A673 (cell line): ENCODE data around the gene HDGF. TPM values are rescaled to one million over a fixed set of nuclear protein-coding genes. Genes with fewer than 3 reads are reported as not detected.

Source experiments
- BruUV-seq: library from RNA; stranded (reverse); fragments of 400-500 nt; replicated peaks from 2 replicates; lab custom pipeline; 2021; lab: Mats Ljungman, UMichigan
- CTCF ChIA-PET: fragments of 300-600 bp; sonication (Branson Sonifier 250); formaldehyde crosslinking; loops from one replicate; lab custom pipeline; 2022; ENCODE audit warnings: antibody characterized with exemption; lab: Charles Lee
- POLR2A ChIA-PET: fragments of 300-600 bp; sonication (Branson Sonifier 250); formaldehyde crosslinking; loops from one replicate; lab custom pipeline; 2022; ENCODE audit warnings: antibody characterized with exemption; ENCODE audit not compliant: low non-redundant PET; lab: Charles Lee
- DNase-seq: peaks from one replicate; pipeline ENCODE4 v3.0.0-alpha.2; 2015; ENCODE audit warnings: low spot score
- H3K27ac ChIP-seq: fragments of 200-600 bp; sonication (generic); 2 replicates; pipeline ENCODE4 v1.5.1; 2016; ENCODE audit warnings: mixed run types, low read depth, mild to moderate bottlenecking, mixed read lengths, antibody characterized with exemption, low read length; ENCODE audit not compliant: poor library complexity, severe bottlenecking
- H3K27me3 ChIP-seq: fragments of 200-600 bp; sonication (generic); replicated peaks from 2 replicates; pipeline ENCODE4 v1.6.1; 2017; ENCODE audit warnings: mixed run types, low read depth, mild to moderate bottlenecking, mixed read lengths, antibody characterized with exemption, low read length; ENCODE audit not compliant: insufficient read depth, poor library complexity
- H3K36me3 ChIP-seq: fragments of 200-600 bp; sonication (generic); 2 replicates; pipeline ENCODE4 v1.6.1; 2016; ENCODE audit warnings: mixed run types, mild to moderate bottlenecking, mixed read lengths, antibody characterized with exemption, low read length; ENCODE audit not compliant: insufficient read depth, poor library complexity, severe bottlenecking
- H3K4me1 ChIP-seq: fragments of 200-600 bp; sonication (generic); 2 replicates; pipeline ENCODE4 v1.6.1; 2017; ENCODE audit warnings: mixed run types, mild to moderate bottlenecking, mixed read lengths, antibody characterized with exemption, low read length; ENCODE audit not compliant: insufficient read depth, poor library complexity, severe bottlenecking
- H3K4me3 ChIP-seq: fragments of 200-600 bp; sonication (generic); 2 replicates; pipeline ENCODE4 v1.5.1; 2016; ENCODE audit warnings: low read depth, mixed run types, mild to moderate bottlenecking, mixed read lengths, low read length; ENCODE audit not compliant: poor library complexity, severe bottlenecking
- H3K9me3 ChIP-seq: fragments of 200-600 bp; sonication (generic); 2 replicates; pipeline ENCODE4 v1.6.1; 2016; ENCODE audit warnings: mixed run types, low read depth, mild to moderate bottlenecking, mixed read lengths, antibody characterized with exemption, low read length; ENCODE audit not compliant: poor library complexity, severe bottlenecking
- EZH2 ChIP-seq: fragments of 200-600 bp; sonication (generic); IDR thresholded peaks from 2 replicates; pipeline ENCODE4 v1.6.1; 2017; ENCODE audit warnings: borderline replicate concordance, low read depth, mild to moderate bottlenecking, mixed read lengths, antibody characterized with exemption, low read length; ENCODE audit not compliant: poor library complexity, severe bottlenecking
- intact Hi-C: fragments of 100-400 bp; cut with micrococcal nuclease; formaldehyde crosslinking; loops from one replicate; pipeline ENCODE4 v1.10.0; 2022; ENCODE audit not compliant: unreplicated experiment
- total RNA-seq: library from RNA; stranded (reverse); gene quantifications from 2 replicates; pipeline ENCODE4 v1.2.3, GENCODE V29; 2021
- TF ChIP-seq, protein P1 (sequence below): fragments of 300-800, 200-600 bp; sonication (generic); conservative IDR thresholded peaks from 2 replicates; pipeline ENCODE4 v1.5.1; 2017; ENCODE audit warnings: low read depth, mild to moderate bottlenecking, antibody characterized with exemption, low read length, moderate library complexity, mixed read lengths

HDGF gene
- total RNA-seq, 1 experiment from 2014 or later: 536 TPM

DNA sequence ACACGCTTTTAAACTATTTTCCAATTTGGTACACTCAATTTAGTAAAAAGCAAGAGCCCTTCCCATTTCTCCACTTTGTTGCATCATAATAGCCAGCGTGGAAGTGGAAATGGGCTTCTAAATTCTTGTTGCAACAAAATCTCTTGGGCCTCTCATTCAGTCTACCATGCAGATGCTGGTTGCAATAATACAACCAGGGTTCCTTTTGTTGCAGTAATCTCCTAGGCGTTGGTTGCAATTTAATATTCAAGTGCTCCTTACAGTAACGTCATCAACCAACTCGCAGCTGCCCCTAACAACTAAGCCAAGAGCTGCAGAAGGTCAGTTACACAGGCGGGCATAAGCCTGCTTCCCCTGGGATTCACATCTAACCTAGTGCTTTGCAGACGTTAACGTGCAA, 2.7 kb upstream of the HDGF start:
- ChIA-PET POLR2A (no interaction called here), CTCF (no interaction called here)
- DNase-seq: no peak
- Histone ChIP-seq H3K36me3 (no peaks in the 10 kb centered on the region), H3K4me3 (no peak overlapping the region), H3K27ac (no peak overlapping the region), H3K9me3 (no peaks in the 10 kb centered on the region), H3K4me1 (peaks cover 9% of the 10 kb centered on the region), H3K27me3 (no peaks in the 10 kb centered on the region)
- TF ChIP-seq, protein P1, sequence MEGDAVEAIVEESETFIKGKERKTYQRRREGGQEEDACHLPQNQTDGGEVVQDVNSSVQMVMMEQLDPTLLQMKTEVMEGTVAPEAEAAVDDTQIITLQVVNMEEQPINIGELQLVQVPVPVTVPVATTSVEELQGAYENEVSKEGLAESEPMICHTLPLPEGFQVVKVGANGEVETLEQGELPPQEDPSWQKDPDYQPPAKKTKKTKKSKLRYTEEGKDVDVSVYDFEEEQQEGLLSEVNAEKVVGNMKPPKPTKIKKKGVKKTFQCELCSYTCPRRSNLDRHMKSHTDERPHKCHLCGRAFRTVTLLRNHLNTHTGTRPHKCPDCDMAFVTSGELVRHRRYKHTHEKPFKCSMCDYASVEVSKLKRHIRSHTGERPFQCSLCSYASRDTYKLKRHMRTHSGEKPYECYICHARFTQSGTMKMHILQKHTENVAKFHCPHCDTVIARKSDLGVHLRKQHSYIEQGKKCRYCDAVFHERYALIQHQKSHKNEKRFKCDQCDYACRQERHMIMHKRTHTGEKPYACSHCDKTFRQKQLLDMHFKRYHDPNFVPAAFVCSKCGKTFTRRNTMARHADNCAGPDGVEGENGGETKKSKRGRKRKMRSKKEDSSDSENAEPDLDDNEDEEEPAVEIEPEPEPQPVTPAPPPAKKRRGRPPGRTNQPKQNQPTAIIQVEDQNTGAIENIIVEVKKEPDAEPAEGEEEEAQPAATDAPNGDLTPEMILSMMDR: no peak
- no peak for TF ChIP-seq EZH2
- BruUV-seq: TSS peak; percentile 8
- intact Hi-C loops: no loop called here

DNA sequence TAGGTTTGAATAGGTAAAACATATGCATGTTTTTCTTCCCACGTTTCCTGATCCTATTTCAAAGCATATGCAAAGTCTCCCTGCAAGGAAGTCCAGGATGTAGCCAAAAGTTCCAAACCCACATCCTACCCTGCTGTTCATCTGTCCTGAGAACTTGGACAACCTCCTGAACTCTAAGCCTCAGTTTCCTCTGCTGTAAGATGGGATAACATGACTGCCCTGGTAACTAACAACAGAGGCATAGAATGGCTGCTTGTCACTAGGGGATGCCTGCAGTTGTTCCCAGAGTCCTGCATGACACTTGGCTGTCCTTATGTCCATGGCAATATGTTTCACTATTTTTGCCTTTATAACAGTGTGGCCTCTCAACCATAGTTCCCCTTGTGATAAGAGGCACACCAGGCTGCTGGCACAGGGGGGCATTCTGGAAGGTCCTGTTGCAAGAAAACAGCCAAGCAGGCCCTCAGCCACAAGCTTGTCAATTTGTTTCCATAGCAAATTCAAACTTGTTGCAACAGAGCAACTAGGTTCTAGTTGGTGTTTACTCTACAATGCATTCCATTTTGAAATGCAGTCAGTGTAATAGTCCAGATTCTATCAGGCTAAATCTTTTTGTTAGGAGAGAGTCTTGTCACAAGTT, 1.5 kb upstream of the HDGF start:
- Histone ChIP-seq H3K27ac (peak overlapping the region; percentile 98), H3K36me3 (no peaks in the 10 kb centered on the region), H3K4me3 (peak overlapping the region; percentile 92), H3K4me1 (peaks cover 21% of the 10 kb centered on the region), H3K9me3 (no peaks in the 10 kb centered on the region), H3K27me3 (no peaks in the 10 kb centered on the region)
- DNase-seq: no peak
- intact Hi-C loops: no loop called here
- POLR2A ChIA-PET: interaction anchor here (0.8 kb wide), 1 partner anchor 15 kb away, joined by 3 read pairs; the partner anchor contains the start of gene PRCC
- TSS peak; percentile 62 for BruUV-seq
- TF ChIP-seq EZH2: no peak
- TF ChIP-seq, protein P1: no peak
- CTCF ChIA-PET: interaction anchor here (0.6 kb wide), 1 partner anchor 55 kb away, joined by 3 read pairs; no protein-coding TSS in a partner anchor

DNA sequence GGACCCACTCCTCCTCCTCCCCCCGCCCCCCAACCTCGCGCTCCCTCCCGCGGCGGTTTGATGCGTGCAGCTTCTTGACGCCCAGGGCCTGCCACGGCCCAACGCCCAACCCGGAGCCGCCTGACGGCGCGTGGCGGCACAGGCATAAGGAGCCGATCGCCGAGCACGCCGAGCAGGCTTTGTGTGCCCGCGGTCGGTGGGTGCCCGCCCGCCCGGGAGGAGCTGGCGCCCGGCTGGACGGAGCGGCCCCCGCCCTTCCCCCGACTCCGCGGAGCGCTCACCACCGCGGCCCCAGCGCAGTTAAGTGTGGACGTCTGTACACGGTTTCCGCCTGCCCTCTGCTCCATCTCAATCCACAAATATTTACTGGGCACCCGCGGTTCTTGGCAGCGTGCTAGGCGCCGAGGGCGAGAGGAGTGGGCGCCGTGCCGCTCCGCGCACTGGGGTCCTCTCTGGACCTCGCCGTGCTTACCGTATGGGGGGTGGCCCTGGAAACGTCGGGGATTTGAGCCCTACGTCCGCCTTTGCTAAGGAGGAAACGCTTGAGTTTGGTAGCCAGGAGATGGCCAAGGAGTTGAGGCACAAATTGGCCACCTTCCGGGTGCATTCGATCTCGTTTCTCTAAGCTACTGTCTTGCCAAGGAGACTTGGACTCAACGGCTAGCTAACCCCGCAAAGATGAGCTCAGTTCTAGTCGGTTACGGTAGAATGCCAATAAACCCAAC, 444 bp upstream of the HDGF start:
- peak overlapping the region; percentile 98 for H3K27ac ChIP-seq
- TF ChIP-seq, protein P1: no peak
- no peak for TF ChIP-seq EZH2
- H3K9me3 ChIP-seq: no peaks in the 10 kb centered on the region
- H3K4me3 ChIP-seq: peak overlapping the region; percentile 92
- intact Hi-C loops: loop anchor here (2.0 kb wide), 1 partner anchor 15 kb away; the partner anchor contains the start of gene PRCC
- peak; percentile 99 for DNase-seq
- H3K27me3 ChIP-seq: no peaks in the 10 kb centered on the region
- no peaks in the 10 kb centered on the region for H3K36me3 ChIP-seq
- peaks cover 28% of the 10 kb centered on the region for H3K4me1 ChIP-seq
- no TSS peak for BruUV-seq
- ChIA-PET POLR2A (interaction anchor here (0.6 to 1.0 kb wide), 6 partner anchors 11 to 1327 kb away, joined by 3 to 18 read pairs (median 6); partner anchors contain the start of genes MRPL24 and PRCC), CTCF (interaction anchor here (0.9 to 1.1 kb wide), 2 partner anchors 26 to 108 kb away, joined by 3 to 4 read pairs; no protein-coding TSS in a partner anchor)
